Ascending aorta (tissue), 2 donors: ENCODE data around the gene NPTXR. TPM values are rescaled to one million over a fixed set of nuclear protein-coding genes. Genes with fewer than 3 reads are reported as not detected.

Experiments
- DNase-seq, 2 donors: peaks; one replicate each; pipeline ENCODE4 v3.0.0-alpha.2; 2019; ENCODE audit warnings: low spot score in 2 of 2
- H3K27ac ChIP-seq, 2 donors: fragments of 200-600 bp; sonication (generic); one replicate each; pipeline ENCODE4 v1.5.1; 2016 to 2017; ENCODE audit warnings: mild to moderate bottlenecking in 1 of 2
- H3K27me3 ChIP-seq: fragments of 200-600 bp; sonication (generic); one replicate; pipeline ENCODE4 v1.5.1; 2017
- H3K36me3 ChIP-seq, 2 donors: fragments of 200-600 bp; sonication (generic); one replicate each; pipeline ENCODE4 v1.5.1; 2016
- H3K4me1 ChIP-seq, 2 donors: fragments of 200-600 bp; sonication (generic); one replicate each; pipeline ENCODE4 v1.5.1; 2016 to 2017; ENCODE audit warnings: mild to moderate bottlenecking in 1 of 2
- H3K4me3 ChIP-seq, 2 donors: fragments of 200-600 bp; sonication (generic); one replicate each; pipeline ENCODE4 v1.5.1; 2016 to 2017; ENCODE audit warnings: mild to moderate bottlenecking in 1 of 2
- H3K9me3 ChIP-seq, 2 donors: fragments of 200-600 bp; sonication (generic); one replicate each; pipeline ENCODE4 v1.5.1; 2016
- intact Hi-C: fragments of 100-400 bp; cut with DNase I; formaldehyde crosslinking; loops from one replicate; pipeline ENCODE4 v1.15.1; 2023
- total RNA-seq: library from RNA; depleted of rRNA; stranded (reverse); fragments of >200 nt; gene quantifications from one replicate; pipeline ENCODE4 v1.1.0, GENCODE V29; 2016
- TF ChIP-seq, protein P1 (sequence below), 3 experiments: fragments of 200-600 bp in 2 of 3; fragments of 450-650 bp in 1 of 3; sonication (generic) in 2 of 3; IDR thresholded peaks; one replicate each; pipeline ENCODE4 v1.5.1; 2016 to 2019; ENCODE audit warnings: antibody characterized with exemption in 3 of 3, mild to moderate bottlenecking in 1 of 3, moderate library complexity in 1 of 3

The NPTXR gene
- total RNA-seq, 1 donor from 2014 or later: 46.3 TPM

DNA sequence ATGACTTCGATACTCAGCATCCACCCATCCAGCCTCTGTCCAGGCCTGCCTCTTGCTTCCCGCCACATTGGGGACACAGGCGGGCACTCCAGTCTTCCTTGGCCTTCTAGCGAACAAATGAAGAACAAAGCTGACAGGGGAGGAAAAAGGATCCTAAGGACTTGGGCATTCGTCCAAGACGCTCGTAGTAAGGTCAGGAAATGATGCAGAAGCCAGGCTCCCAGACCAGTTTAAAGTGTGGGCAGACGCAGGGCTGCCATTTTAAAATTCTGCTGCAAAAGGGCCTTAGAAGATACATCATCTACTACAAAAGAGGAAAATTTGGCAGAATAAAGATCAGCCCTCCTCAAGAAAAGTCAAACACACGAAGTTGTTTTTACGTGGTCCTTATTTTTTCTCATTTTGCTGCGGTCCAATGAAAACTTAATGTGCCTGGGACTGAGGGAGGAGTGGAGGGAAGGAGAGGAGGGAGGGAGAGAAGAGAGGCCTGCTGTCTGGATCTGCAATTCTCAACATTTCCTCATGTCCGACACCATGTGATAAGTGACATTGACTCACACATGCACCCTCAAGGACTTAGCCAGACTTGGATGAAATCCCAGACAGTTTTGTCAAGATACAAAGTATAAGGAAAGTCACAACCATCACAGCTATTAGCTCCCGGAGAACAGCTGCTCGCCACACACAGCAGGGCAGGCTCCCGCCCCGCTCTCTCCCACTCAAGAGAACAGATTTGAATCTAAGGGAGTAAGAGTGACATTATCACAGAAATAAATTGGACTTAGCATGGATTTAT lies 55.6 kb downstream of the NPTXR start:
- TF ChIP-seq, protein P1, sequence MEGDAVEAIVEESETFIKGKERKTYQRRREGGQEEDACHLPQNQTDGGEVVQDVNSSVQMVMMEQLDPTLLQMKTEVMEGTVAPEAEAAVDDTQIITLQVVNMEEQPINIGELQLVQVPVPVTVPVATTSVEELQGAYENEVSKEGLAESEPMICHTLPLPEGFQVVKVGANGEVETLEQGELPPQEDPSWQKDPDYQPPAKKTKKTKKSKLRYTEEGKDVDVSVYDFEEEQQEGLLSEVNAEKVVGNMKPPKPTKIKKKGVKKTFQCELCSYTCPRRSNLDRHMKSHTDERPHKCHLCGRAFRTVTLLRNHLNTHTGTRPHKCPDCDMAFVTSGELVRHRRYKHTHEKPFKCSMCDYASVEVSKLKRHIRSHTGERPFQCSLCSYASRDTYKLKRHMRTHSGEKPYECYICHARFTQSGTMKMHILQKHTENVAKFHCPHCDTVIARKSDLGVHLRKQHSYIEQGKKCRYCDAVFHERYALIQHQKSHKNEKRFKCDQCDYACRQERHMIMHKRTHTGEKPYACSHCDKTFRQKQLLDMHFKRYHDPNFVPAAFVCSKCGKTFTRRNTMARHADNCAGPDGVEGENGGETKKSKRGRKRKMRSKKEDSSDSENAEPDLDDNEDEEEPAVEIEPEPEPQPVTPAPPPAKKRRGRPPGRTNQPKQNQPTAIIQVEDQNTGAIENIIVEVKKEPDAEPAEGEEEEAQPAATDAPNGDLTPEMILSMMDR (IDR thresholded peaks at IDR 0.05): no peak
- no peaks in the 10 kb centered on the region for H3K9me3 ChIP-seq
- peaks cover 0 to 11% of the 10 kb centered on the region in 2 donors for H3K36me3 ChIP-seq
- H3K4me1 ChIP-seq: peaks cover 3 to 42% of the 10 kb centered on the region in 2 donors
- peak in 1 of 2 donors; percentile 73 for DNase-seq
- intact Hi-C loops: loop anchor here (2.0 to 10.0 kb wide), 3 partner anchors 15 to 527 kb away; partner anchors contain the start of gene RPL3
- H3K27me3 ChIP-seq: no peaks in the 10 kb centered on the region
- H3K27ac ChIP-seq: peak overlapping the region; percentile 76 to 83
- H3K4me3 ChIP-seq: no peak overlapping the region

DNA sequence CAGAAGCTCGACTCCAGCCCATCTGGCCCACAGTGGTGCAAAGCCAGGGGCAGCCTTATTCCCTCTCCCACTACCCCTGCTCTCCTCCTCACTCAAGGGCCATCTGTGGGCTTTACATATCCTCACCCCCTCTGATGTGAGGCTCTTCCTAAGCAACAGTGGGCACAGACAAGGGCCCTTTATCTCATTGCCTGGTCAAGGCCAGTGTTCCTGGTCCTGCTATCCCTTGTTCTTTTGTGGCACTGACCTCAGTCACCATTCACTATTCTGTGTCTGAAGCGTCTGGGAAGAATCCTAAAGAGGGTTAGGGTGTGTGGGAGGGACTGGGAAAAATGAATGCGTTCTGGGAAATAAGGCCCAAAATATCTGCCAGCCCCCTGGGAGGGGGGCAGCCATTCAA lies 57.2 kb downstream of the NPTXR start:
- H3K27ac ChIP-seq: peak overlapping the region; percentile 83 to 87
- no peaks in the 10 kb centered on the region for H3K9me3 ChIP-seq
- peaks cover 3 to 42% of the 10 kb centered on the region in 2 donors for H3K4me1 ChIP-seq
- peaks cover 0 to 11% of the 10 kb centered on the region in 2 donors for H3K36me3 ChIP-seq
- H3K4me3 ChIP-seq: no peak overlapping the region
- intact Hi-C loops: loop anchor here (10.0 kb wide), 2 partner anchors 468 to 528 kb away; partner anchors contain the start of gene RPL3
- H3K27me3 ChIP-seq: no peaks in the 10 kb centered on the region
- TF ChIP-seq, protein P1 (IDR thresholded peaks at IDR 0.05): no peak
- no peak for DNase-seq

DNA sequence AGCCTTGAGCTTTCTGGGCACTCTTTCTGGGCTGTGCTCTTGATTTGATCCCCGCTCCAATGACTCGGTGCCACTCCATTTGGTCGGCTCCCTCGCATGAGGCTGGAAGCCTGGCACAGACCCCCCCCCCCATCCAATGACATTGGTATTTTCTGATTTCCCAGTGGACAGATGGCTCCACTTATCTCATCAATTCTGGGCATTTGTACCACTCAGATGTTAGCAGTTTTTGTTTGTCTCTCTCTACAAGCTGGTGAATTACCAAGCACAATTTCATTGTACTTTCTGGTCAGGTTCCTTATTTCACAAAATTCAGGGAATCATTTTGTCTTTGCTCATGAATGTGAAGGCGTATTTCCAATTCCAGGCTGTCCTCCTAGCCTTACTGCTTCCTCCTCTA lies 59.0 kb downstream of the NPTXR start:
- H3K36me3 ChIP-seq: peaks cover 0 to 9% of the 10 kb centered on the region in 2 donors
- H3K27ac ChIP-seq: peak overlapping the region in 1 of 2 donors; percentile 87
- no peak for DNase-seq
- H3K27me3 ChIP-seq: no peaks in the 10 kb centered on the region
- H3K9me3 ChIP-seq: no peaks in the 10 kb centered on the region
- H3K4me1 ChIP-seq: peaks cover 3 to 42% of the 10 kb centered on the region in 2 donors
- intact Hi-C loops: loop anchor here (10.0 kb wide), 2 partner anchors 470 to 530 kb away; partner anchors contain the start of gene RPL3
- TF ChIP-seq, protein P1 (IDR thresholded peaks at IDR 0.05): no peak
- H3K4me3 ChIP-seq: no peak overlapping the region

DNA sequence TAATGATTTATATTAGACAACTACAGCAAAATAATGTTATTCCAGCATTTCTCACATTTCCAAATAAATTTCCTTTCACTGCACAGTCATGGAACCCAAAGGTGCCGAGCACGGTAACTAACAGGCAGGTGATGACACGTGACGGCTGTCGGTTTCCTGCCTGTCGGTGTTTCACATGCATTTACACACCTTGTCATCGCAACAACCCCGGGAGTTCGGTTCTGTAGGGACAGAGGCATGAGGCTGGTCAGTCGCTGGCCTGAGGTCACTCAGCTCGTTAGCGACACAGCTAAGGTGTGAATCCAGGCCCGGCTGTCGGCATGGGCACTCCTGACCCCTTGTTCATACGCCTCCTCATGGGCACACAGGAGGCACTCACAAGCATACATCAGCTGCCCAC lies 59.8 kb downstream of the NPTXR start:
- no peak overlapping the region for H3K27ac ChIP-seq
- intact Hi-C loops: loop anchor here (10.0 kb wide), 2 partner anchors 471 to 531 kb away; partner anchors contain the start of gene RPL3
- peaks cover 3 to 40% of the 10 kb centered on the region in 2 donors for H3K4me1 ChIP-seq
- H3K4me3 ChIP-seq: no peak overlapping the region
- no peaks in the 10 kb centered on the region for H3K27me3 ChIP-seq
- TF ChIP-seq, protein P1 (IDR thresholded peaks at IDR 0.05): no peak
- peaks cover 6 to 14% of the 10 kb centered on the region in 2 donors for H3K36me3 ChIP-seq
- no peaks in the 10 kb centered on the region for H3K9me3 ChIP-seq
- no peak for DNase-seq

DNA sequence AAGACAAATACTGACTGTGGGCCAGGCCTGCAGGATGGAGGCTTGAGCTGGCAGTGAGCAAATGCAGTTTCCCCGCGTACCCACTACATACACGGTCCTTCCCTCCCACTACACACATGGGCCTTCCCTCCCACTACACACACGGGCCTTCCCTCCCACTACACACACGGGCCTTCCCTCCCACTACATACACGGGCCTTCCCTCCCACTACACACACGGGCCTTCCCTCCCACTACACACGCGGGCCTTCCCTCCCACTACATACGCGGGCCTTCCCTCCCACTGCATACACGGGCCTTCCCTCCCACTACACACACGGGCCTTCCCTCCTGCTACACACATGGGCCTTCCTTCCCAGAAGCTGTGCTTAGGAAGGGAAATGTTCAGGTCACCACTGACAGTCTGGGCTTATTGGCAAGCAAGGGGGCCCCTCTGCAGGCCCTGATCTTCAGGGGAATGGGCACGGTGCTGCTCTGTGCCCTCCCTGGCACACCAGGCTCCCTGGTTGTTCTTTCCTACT lies 60.7 kb downstream of the NPTXR start:
- TF ChIP-seq, protein P1 (IDR thresholded peaks at IDR 0.05): no peak
- Histone ChIP-seq H3K9me3 (no peaks in the 10 kb centered on the region), H3K4me3 (no peak overlapping the region), H3K27ac (peak overlapping the region in 1 of 2 donors; percentile 39), H3K27me3 (no peaks in the 10 kb centered on the region), H3K4me1 (peaks cover 3 to 31% of the 10 kb centered on the region in 2 donors), H3K36me3 (peaks cover 11 to 16% of the 10 kb centered on the region in 2 donors)
- intact Hi-C loops: loop anchor here (10.0 kb wide), 2 partner anchors 472 to 532 kb away; partner anchors contain the start of gene RPL3
- no peak for DNase-seq
